Measurements from ENCODE around the gene PCDH15. TPM values are rescaled to one million over a fixed set of nuclear protein-coding genes. Genes with fewer than 3 reads are reported as not detected.

The PCDH15 gene
- total RNA-seq (10 to 100 TPM in 6 of 9 donors, 1 to 10 TPM in 3; 1.9 to 34.2 (median 13.5) TPM), polyA plus RNA-seq (1 to 10 TPM; 2.7 to 6.1 (median 3.8) TPM)
- long read RNA-seq, donor 1, result 0 reads
- long read RNA-seq, donor 2, result 0 reads
- long read RNA-seq, donor 3, result 0 reads
- long read RNA-seq, donor 4, partial matches to known transcripts, result 0 of 1 reads
- long read RNA-seq, donor 4, other reads (novel, unspliced or antisense), result 1 of 1 reads
- long read RNA-seq, donor 5, partial matches to known transcripts, result 2 of 13 reads
- long read RNA-seq, donor 5, other reads (novel, unspliced or antisense), result 11 of 13 reads
- long read RNA-seq, donor 6, result 0 reads
- long read RNA-seq, donor 7, result 0 reads
- long read RNA-seq, donor 8, result 0 reads
- long read RNA-seq, donor 9, result 0 reads
- long read RNA-seq, donor 10, result 0 reads

DNA sequence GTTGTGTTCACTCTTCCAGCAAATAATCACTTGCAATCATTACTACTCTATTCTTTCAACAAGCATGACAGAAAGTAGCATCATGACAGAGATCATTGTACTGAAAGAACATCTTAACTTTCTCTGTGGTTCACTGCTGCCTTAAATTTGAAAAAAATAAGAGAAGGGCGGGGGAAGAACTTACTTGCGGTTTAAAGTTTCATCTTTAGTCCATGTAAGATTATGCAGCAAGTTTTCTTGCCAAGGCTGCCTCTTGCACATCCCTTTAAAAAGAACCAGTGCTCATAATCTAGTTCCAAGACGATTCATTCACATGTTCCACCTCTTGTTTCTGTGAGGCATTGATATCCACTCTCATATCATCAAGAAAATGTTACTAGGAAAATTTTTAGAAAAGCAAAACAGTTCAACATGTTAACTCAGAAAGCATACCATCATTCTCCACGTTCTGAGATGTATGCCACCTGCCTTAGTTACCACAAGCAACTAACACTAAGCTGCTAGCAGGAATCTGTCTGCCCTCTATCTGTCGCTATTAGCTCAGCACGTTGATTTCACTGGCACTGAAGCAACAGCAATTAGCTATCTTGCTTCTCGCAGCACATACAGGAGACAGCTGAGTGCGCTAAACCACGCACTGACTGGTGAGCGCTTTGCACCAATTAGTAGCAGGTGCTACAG, at the start of gene PCDH15:
PCDH15 (minus strand) TSS at position 491 of the 681 bp plus-strand sequence. CDS start 136,969 bp downstream, outside the sequence.
- no peak for TF ChIP-seq POLR2A (IDR thresholded peaks at IDR 0.05)
- TF ChIP-seq, protein P1, sequence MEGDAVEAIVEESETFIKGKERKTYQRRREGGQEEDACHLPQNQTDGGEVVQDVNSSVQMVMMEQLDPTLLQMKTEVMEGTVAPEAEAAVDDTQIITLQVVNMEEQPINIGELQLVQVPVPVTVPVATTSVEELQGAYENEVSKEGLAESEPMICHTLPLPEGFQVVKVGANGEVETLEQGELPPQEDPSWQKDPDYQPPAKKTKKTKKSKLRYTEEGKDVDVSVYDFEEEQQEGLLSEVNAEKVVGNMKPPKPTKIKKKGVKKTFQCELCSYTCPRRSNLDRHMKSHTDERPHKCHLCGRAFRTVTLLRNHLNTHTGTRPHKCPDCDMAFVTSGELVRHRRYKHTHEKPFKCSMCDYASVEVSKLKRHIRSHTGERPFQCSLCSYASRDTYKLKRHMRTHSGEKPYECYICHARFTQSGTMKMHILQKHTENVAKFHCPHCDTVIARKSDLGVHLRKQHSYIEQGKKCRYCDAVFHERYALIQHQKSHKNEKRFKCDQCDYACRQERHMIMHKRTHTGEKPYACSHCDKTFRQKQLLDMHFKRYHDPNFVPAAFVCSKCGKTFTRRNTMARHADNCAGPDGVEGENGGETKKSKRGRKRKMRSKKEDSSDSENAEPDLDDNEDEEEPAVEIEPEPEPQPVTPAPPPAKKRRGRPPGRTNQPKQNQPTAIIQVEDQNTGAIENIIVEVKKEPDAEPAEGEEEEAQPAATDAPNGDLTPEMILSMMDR (IDR thresholded peaks at IDR 0.05), result peak; percentile 8 to 43 (median 30)
- Histone ChIP-seq H3K4me3 (peak within 1 kb of the TSS in 1 of 4 donors; percentile 8), H3K27ac (no peak within 1 kb of the TSS), H3K36me3 (replicated peaks in 1 of 2) (no peaks in the 10 kb centered on the region), H3K4me1 (replicated peaks in 1 of 2) (no peaks in the 10 kb centered on the region), H3K9me3 (replicated peaks in 1 of 3) (no peaks in the 10 kb centered on the region), H3K27me3 (no peaks in the 10 kb centered on the region)
- peak; percentile 8 to 66 (median 21) for DNase-seq
- intact Hi-C loops (cut with DNase I), result no loop called here
- WGBS, 4 donors, result 26 to 35% (median 29%) methylated on average over 10 of the region's 10 CpGs

DNA sequence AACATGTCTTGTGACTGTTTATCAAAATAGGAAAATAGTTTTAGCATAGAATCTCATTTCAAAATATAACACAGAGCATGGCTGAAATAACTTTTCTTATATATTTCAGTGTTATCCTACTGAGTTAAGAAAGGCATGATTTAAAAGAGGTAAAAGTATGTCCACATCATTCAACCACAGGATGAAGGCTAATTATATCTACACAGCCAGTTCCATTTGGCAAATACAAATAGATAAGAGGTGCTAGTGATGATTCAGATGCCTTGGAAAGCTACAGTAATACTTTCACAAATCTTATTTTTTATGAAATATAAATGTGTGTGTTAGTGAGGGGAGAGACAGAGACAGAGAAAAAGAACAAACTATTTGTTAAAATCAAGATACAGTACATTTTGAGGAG, 42.9 kb upstream of the PCDH15 start:
- Histone ChIP-seq H3K4me1 (replicated peaks in 1 of 2) (no peaks in the 10 kb centered on the region), H3K36me3 (replicated peaks in 1 of 2) (no peaks in the 10 kb centered on the region), H3K4me3 (no peak overlapping the region), H3K27me3 (no peaks in the 10 kb centered on the region), H3K27ac (no peak overlapping the region), H3K9me3 (replicated peaks in 1 of 3) (no peaks in the 10 kb centered on the region)
- DNase-seq, result no peak
- no peak for TF ChIP-seq POLR2A (IDR thresholded peaks at IDR 0.05)
- TF ChIP-seq, protein P1 (IDR thresholded peaks at IDR 0.05), result no peak
- intact Hi-C loops (cut with DNase I), result no loop called here

DNA sequence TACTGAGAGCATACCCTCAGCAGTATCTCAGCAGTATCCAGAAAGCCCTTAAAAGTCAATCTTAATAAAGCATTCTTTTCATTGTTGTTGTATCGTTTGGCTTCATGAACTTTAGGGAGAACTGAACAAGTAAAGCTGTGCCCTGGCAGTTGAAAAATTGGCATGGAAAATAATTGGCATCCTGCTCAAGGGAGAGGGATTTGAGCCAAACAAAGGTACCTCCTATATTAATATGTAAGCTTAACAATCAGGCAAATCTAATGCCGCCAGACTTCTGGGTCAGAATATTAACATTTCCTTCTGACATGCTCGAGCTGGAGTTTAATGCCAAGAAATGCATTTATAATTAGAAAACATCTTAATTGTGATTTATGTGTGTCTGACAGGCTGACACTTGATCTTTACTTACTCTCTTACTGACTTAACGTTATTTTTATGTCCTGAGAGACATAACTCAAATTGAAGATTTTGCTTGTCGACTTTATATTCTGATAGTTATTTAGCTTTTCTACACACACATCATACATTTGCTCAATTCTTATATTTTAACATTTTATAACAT, 42.1 kb upstream of the PCDH15 start:
- DNase-seq, result no peak
- Histone ChIP-seq H3K9me3 (replicated peaks in 1 of 3) (no peaks in the 10 kb centered on the region), H3K27me3 (no peaks in the 10 kb centered on the region), H3K36me3 (replicated peaks in 1 of 2) (no peaks in the 10 kb centered on the region), H3K4me1 (replicated peaks in 1 of 2) (no peaks in the 10 kb centered on the region), H3K4me3 (no peak overlapping the region), H3K27ac (no peak overlapping the region)
- intact Hi-C loops (cut with DNase I), result no loop called here
- 34 to 45% (median 44%) methylated on average over 5 of the region's 5 CpGs for WGBS, 4 donors
- TF ChIP-seq, protein P1 (IDR thresholded peaks at IDR 0.05), result no peak
- TF ChIP-seq POLR2A (IDR thresholded peaks at IDR 0.05), result no peak

DNA sequence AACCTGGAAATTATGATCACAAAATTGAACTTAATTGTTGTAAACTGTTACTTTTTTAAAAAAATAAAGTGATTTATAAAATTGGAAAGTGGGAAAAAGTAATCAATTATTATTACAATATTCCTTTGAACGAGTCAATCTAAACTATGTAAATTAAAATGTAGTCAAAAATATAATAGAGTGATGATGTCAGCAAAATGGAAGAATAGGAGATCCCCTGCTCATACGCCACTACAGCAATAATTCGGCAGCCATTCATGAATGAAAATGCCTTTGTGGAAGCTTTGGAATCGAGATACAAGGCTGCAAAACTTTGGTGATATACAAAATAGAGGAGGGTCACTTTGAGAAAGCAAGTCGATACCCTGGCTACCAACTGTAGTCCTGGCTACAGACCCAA, 36.4 kb upstream of the PCDH15 start:
- Histone ChIP-seq H3K9me3 (replicated peaks in 1 of 3) (no peaks in the 10 kb centered on the region), H3K27me3 (no peaks in the 10 kb centered on the region), H3K4me3 (no peak overlapping the region), H3K36me3 (replicated peaks in 1 of 2) (no peaks in the 10 kb centered on the region), H3K4me1 (replicated peaks in 1 of 2) (no peaks in the 10 kb centered on the region), H3K27ac (no peak overlapping the region)
- intact Hi-C loops (cut with DNase I), result no loop called here
- WGBS, 4 donors, result 87 to 94% (median 92%) methylated on average over 5 of the region's 5 CpGs
- DNase-seq, result no peak
- TF ChIP-seq, protein P1 (IDR thresholded peaks at IDR 0.05), result no peak
- no peak for TF ChIP-seq POLR2A (IDR thresholded peaks at IDR 0.05)
